ENCODE measurements around the gene BNC1. TPM values are rescaled to one million over a fixed set of nuclear protein-coding genes. Genes with fewer than 3 reads are reported as not detected.

Gene BNC1
- polyA plus RNA-seq, 1 of the 3 experiments (the other 2 are of a cell fraction) = not detected

DNA sequence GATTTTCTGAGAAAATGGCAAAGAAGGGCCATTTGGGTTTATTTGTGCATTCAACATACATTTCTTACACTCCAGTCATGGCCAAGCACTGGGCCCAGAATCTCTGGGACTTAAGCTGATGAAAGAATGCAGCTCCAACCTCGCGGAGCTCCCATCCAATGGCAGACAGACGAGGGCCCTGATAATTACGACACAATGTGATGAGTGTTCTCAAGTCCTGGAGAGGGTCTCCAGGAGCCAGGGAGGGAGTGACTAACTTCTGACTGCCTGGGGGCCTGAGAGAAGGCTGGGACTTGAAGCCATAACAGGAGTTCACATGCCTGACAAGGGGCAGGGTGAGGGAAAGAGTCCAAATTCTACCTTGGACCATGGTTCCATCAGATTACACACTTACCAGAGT is 42.6 kb upstream of the BNC1 start:
- H3K4me3 ChIP-seq (ENCODE audit: low read depth in 2 of 2, low read length in 1 of 2) = no peak overlapping the region
- H3K27me3 ChIP-seq (ENCODE audit: insufficient read depth) = no peaks in the 10 kb centered on the region; the same call in 1 of the 2 replicates
- no peak overlapping the region for H2AFZ ChIP-seq (ENCODE audit: low read depth)
- H3K27ac ChIP-seq (ENCODE audit: low read depth in 2 of 2, low read length in 1 of 2) = no peak overlapping the region
- no peaks in the 10 kb centered on the region for H3K9me3 ChIP-seq
- no peaks in the 10 kb centered on the region for H3F3A ChIP-seq (replicated peaks; ENCODE audit: insufficient read depth)
- ChIA-PET CTCF (no interaction called here), POLR2A (no interaction called here)
- TF ChIP-seq, protein P1, sequence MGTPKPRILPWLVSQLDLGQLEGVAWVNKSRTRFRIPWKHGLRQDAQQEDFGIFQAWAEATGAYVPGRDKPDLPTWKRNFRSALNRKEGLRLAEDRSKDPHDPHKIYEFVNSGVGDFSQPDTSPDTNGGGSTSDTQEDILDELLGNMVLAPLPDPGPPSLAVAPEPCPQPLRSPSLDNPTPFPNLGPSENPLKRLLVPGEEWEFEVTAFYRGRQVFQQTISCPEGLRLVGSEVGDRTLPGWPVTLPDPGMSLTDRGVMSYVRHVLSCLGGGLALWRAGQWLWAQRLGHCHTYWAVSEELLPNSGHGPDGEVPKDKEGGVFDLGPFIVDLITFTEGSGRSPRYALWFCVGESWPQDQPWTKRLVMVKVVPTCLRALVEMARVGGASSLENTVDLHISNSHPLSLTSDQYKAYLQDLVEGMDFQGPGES (IDR thresholded peaks at IDR 0.05; ENCODE audit: low read depth, low read length) = no peak
- TF ChIP-seq EZH2phosphoT487 (IDR thresholded peaks at IDR 0.05; ENCODE audit: borderline replicate concordance, low read depth) = no peak
- no peak for TF ChIP-seq FOXJ3 (CRISPR knock-in tag; IDR thresholded peaks at IDR 0.05)
- TF ChIP-seq GATA2 (CRISPR knock-in tag; IDR thresholded peaks at IDR 0.05) = no peak
- TF ChIP-seq MXI1 (IDR thresholded peaks at IDR 0.05; ENCODE audit: low read depth, low read length) = no peak
- no peak for TF ChIP-seq CHD2 (IDR thresholded peaks at IDR 0.05; ENCODE audit: low read length, partially characterized antibody)
- TF ChIP-seq, protein P2, sequence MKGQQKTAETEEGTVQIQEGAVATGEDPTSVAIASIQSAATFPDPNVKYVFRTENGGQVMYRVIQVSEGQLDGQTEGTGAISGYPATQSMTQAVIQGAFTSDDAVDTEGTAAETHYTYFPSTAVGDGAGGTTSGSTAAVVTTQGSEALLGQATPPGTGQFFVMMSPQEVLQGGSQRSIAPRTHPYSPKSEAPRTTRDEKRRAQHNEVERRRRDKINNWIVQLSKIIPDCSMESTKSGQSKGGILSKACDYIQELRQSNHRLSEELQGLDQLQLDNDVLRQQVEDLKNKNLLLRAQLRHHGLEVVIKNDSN (IDR thresholded peaks at IDR 0.05; ENCODE audit: borderline replicate concordance, low read depth) = no peak
- TF ChIP-seq, protein P3, sequence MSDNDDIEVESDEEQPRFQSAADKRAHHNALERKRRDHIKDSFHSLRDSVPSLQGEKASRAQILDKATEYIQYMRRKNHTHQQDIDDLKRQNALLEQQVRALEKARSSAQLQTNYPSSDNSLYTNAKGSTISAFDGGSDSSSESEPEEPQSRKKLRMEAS (IDR thresholded peaks at IDR 0.05; ENCODE audit: low read depth) = no peak
- TF ChIP-seq TAF1 (IDR thresholded peaks at IDR 0.05; ENCODE audit: borderline replicate concordance, low read depth, low read length) = no peak
- TF ChIP-seq MEF2A (IDR thresholded peaks at IDR 0.05; ENCODE audit: borderline replicate concordance, low read depth) = no peak
- no peak for TF ChIP-seq JUND (IDR thresholded peaks at IDR 0.05)
- no peak for TF ChIP-seq GABPA (IDR thresholded peaks at IDR 0.05; ENCODE audit: low read depth)
- no peak for TF ChIP-seq SIN3A (IDR thresholded peaks at IDR 0.05; ENCODE audit: borderline replicate concordance, low read depth, low read length)
- TF ChIP-seq, protein P4, sequence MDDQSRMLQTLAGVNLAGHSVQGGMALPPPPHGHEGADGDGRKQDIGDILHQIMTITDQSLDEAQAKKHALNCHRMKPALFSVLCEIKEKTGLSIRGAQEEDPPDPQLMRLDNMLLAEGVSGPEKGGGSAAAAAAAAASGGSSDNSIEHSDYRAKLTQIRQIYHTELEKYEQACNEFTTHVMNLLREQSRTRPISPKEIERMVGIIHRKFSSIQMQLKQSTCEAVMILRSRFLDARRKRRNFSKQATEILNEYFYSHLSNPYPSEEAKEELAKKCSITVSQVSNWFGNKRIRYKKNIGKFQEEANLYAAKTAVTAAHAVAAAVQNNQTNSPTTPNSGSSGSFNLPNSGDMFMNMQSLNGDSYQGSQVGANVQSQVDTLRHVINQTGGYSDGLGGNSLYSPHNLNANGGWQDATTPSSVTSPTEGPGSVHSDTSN (IDR thresholded peaks at IDR 0.05) = no peak
- no peak for TF ChIP-seq RFX5 (IDR thresholded peaks at IDR 0.05; ENCODE audit: low read length)
- no peak for TF ChIP-seq FOSL2 (IDR thresholded peaks at IDR 0.05; ENCODE audit: borderline replicate concordance, low read depth)
- TF ChIP-seq POLR2AphosphoS5 (IDR thresholded peaks at IDR 0.05; ENCODE audit: low read depth, low read length) = no peak
- TF ChIP-seq FOXM1 (IDR thresholded peaks at IDR 0.05; ENCODE audit: low read depth) = no peak
- TF ChIP-seq TEAD4 (IDR thresholded peaks at IDR 0.05; ENCODE audit: borderline replicate concordance, insufficient read depth) = no peak
- no peak overlapping the region for H3K9ac ChIP-seq
- H3K36me3 ChIP-seq (replicated peaks in 1 of 2; ENCODE audit: control insufficient read depth in 1 of 2, insufficient read depth in 2 of 2, low read length in 1 of 2) = no peaks in the 10 kb centered on the region
- no peak overlapping the region for H3K4me2 ChIP-seq
- no peaks in the 10 kb centered on the region; a peak in 1 of 4 replicates for H3K4me1 ChIP-seq (ENCODE audit: control insufficient read depth in 1 of 2, insufficient read depth in 2 of 2, low read depth in 1 of 2, low read length in 1 of 2)
- 32% methylated on average over 4 of the region's 4 CpGs for WGBS (ENCODE audit: low lambda C conversion rate)
- no peaks in the 10 kb centered on the region for H3K79me2 ChIP-seq (ENCODE audit: insufficient read depth)
- H4K20me1 ChIP-seq (ENCODE audit: insufficient read depth) = no peaks in the 10 kb centered on the region
- DNase-seq = no peak
- H3K9me2 ChIP-seq = no peaks in the 10 kb centered on the region

Measured in SK-N-SH (cell line).